ENCODE results near the gene PPP3R1. TPM values are rescaled to one million over a fixed set of nuclear protein-coding genes. Genes with fewer than 3 reads are reported as not detected.

PPP3R1 gene
- total and polyA plus RNA-seq, 2 of the 8 experiments (the other 6 are each of a cell fraction or from before 2014, with no cell fraction given) = 9.3 to 85.1 TPM

- Histone ChIP-seq H3K36me3 (ENCODE audit: control insufficient read depth in 2 of 4, insufficient read depth in 4 of 4, low read length in 3 of 4) (no peaks in the 10 kb centered on the region; a peak in 2 of 8 replicates), H2BK20ac (ENCODE audit: low read length) (no peak overlapping the region), H3K4me1 (replicated peaks in 1 of 4; ENCODE audit: control insufficient read depth in 3 of 4, insufficient read depth in 4 of 4, low read length in 3 of 4) (peaks cover 0 to 17% (median 5%) of the 10 kb centered on the region in 4 experiments; a peak in 6 of 7 replicates), H3K4ac (replicated peaks; ENCODE audit: insufficient read length, low read depth, low read length) (no peak overlapping the region), H3K4me2 (ENCODE audit: insufficient read depth in 1 of 2, low read depth in 2 of 2, low read length in 2 of 2) (no peak overlapping the region), H3K23ac (ENCODE audit: insufficient read length) (no peak overlapping the region), H2AFZ (ENCODE audit: low read length) (no peak overlapping the region), H4K8ac (ENCODE audit: extremely low read depth, insufficient read depth, low read length) (no peak overlapping the region), H3K56ac (replicated peaks; ENCODE audit: insufficient read length, low read depth, low read length) (no peak overlapping the region), H2BK120ac (replicated peaks; ENCODE audit: low read depth, low read length) (no peak overlapping the region), H3K23me2 (ENCODE audit: low read depth, low read length) (no peaks in the 10 kb centered on the region), H3K14ac (ENCODE audit: insufficient read length) (no peak overlapping the region), H4K91ac (replicated peaks; ENCODE audit: insufficient read length, low read length) (no peak overlapping the region), H2BK5ac (ENCODE audit: low read depth, low read length) (no peak overlapping the region), H3K79me1 (ENCODE audit: low read depth, low read length) (peaks cover 3% of the 10 kb centered on the region), H3K9me3 (ENCODE audit: insufficient read depth in 2 of 2, low read depth in 1 of 2, low read length in 1 of 2) (no peaks in the 10 kb centered on the region), H3K4me3 (ENCODE audit: extremely low read depth in 1 of 4, insufficient read depth in 2 of 4, low read depth in 3 of 4, low read length in 4 of 4) (no peak overlapping the region), H3K27me3 (replicated peaks in 1 of 4; ENCODE audit: control insufficient read depth in 3 of 4, extremely low read depth in 1 of 4, insufficient read depth in 3 of 4, low read length in 3 of 4) (no peaks in the 10 kb centered on the region), H2AK5ac (ENCODE audit: low read depth, low read length) (no peak overlapping the region), H4K20me1 (replicated peaks in 1 of 2; ENCODE audit: control insufficient read depth in 1 of 2, insufficient read depth in 2 of 2, low read length in 2 of 2) (peaks cover 27 to 49% of the 10 kb centered on the region in 2 experiments), H3K9ac (replicated peaks in 1 of 4; ENCODE audit: extremely low read depth in 1 of 4, low read depth in 3 of 4, low read length in 3 of 4) (no peak overlapping the region; a peak in 1 of 7 replicates), H2BK15ac (ENCODE audit: low read length) (no peak overlapping the region), H4K5ac (ENCODE audit: insufficient read length, low read depth, low read length) (no peak overlapping the region), H3K27ac (ENCODE audit: low read depth, low read length) (no peak overlapping the region), H3K18ac (ENCODE audit: extremely low read depth, low read length) (no peak overlapping the region), H2BK12ac (ENCODE audit: low read depth, low read length) (no peak overlapping the region), H3K79me2 (ENCODE audit: control insufficient read depth in 1 of 2, insufficient read depth in 2 of 2, low read length in 2 of 2) (peaks cover 63 to 100% of the 10 kb centered on the region in 2 experiments)
- 73% methylated on average over 2 of the region's 2 CpGs; no CpG with 5 or more reads in 1 of the 2 experiments for WGBS, 2 experiments (ENCODE audit: extremely low coverage in 1 of 2, insufficient coverage in 1 of 2, insufficient read length in 1 of 2, insufficient replicate concordance in 2 of 2, low coverage in 1 of 2, low lambda C conversion rate in 2 of 2, missing lambda C conversion rate in 1 of 2)
- ChIA-PET CTCF (ENCODE audit: partially characterized antibody) (interaction anchor here (0.7 to 2.1 kb wide), 12 partner anchors 10 to 122 kb away, joined by 3 to 7 read pairs (median 4); no protein-coding TSS in a partner anchor), POLR2A (ENCODE audit: partially characterized antibody) (interaction anchor here (1.4 kb wide), 1 partner anchor 87 kb away, joined by 4 read pairs; the partner anchor contains the start of gene PNO1)
- TF ChIP-seq GTF2F1 (IDR thresholded peaks at IDR 0.05; ENCODE audit: borderline replicate concordance, low read depth, low read length) (no peak), SIX5 (IDR thresholded peaks at IDR 0.05; ENCODE audit: low read depth, low read length) (no peak), RAD21 (IDR thresholded peaks at IDR 0.05 in 1 of 2, conservative IDR thresholded peaks at IDR 0.05 in 1 of 2; ENCODE audit: low read depth in 2 of 2, low read length in 2 of 2) (0 out of 4 replicates have a peak, but pooled peaks of 1 of the 2 experiments have one; percentile 24)
- TF ChIP-seq, protein P1, sequence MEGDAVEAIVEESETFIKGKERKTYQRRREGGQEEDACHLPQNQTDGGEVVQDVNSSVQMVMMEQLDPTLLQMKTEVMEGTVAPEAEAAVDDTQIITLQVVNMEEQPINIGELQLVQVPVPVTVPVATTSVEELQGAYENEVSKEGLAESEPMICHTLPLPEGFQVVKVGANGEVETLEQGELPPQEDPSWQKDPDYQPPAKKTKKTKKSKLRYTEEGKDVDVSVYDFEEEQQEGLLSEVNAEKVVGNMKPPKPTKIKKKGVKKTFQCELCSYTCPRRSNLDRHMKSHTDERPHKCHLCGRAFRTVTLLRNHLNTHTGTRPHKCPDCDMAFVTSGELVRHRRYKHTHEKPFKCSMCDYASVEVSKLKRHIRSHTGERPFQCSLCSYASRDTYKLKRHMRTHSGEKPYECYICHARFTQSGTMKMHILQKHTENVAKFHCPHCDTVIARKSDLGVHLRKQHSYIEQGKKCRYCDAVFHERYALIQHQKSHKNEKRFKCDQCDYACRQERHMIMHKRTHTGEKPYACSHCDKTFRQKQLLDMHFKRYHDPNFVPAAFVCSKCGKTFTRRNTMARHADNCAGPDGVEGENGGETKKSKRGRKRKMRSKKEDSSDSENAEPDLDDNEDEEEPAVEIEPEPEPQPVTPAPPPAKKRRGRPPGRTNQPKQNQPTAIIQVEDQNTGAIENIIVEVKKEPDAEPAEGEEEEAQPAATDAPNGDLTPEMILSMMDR (IDR thresholded peaks at IDR 0.05; ENCODE audit: control extremely low read depth in 1 of 3, insufficient read depth in 1 of 3, low read depth in 1 of 3, low read length in 3 of 3) = peak in 1 of 3 experiments; percentile 5; a peak in 1 of 4 replicates
- FAIRE-seq (no peak), DNase-seq (ENCODE audit: low read depth in 1 of 2, low spot score in 2 of 2) (no peak)
Observed at GRCh38 chr2:68244456-68244855, 7.9 kb downstream of the PPP3R1 start.

All from H1 (cell line).